NCI-H187 (cell line): Measurements from ENCODE around the gene SH3RF3.
A peak's percentile ranks its signal among the peaks of the same experiment; 100 is the strongest.

Experiments used
- DNase-seq, 2 experiments: peaks; one replicate each; lab custom pipeline; 2025; lab: John Stamatoyannopoulos, UW

SH3RF3 gene

GRCh38 chr2:109454765-109455394 is 325.9 kb downstream of the SH3RF3 start:
- no peak for DNase-seq

- no peak for DNase-seq
Observed at GRCh38 chr2:109455731-109456691, 327.0 kb downstream of the SH3RF3 start.

GRCh38 chr2:109456776-109457175 is 327.8 kb downstream of the SH3RF3 start:
- DNase-seq: no peak

GRCh38 chr2:109457366-109457765 is 328.4 kb downstream of the SH3RF3 start:
- no peak for DNase-seq

GRCh38 chr2:109457794-109458193 is 328.8 kb downstream of the SH3RF3 start:
- DNase-seq: no peak

GRCh38 chr2:109458512-109458911 is 329.5 kb downstream of the SH3RF3 start:
- no peak for DNase-seq

GRCh38 chr2:109459485-109459884 is 330.5 kb downstream of the SH3RF3 start:
- DNase-seq: no peak

GRCh38 chr2:109460553-109461324 is 331.7 kb downstream of the SH3RF3 start:
- no peak for DNase-seq

- DNase-seq: no peak
Observed at GRCh38 chr2:109463236-109463635, 334.2 kb downstream of the SH3RF3 start.

GRCh38 chr2:109463891-109464290 is 334.9 kb downstream of the SH3RF3 start:
- DNase-seq: no peak

GRCh38 chr2:109466674-109467575 is 337.9 kb downstream of the SH3RF3 start:
- DNase-seq: peak in 1 of 2 experiments; percentile 14

GRCh38 chr2:109467701-109468100 is 338.7 kb downstream of the SH3RF3 start:
- no peak for DNase-seq

GRCh38 chr2:109468893-109469292 is 339.9 kb downstream of the SH3RF3 start:
- no peak for DNase-seq

- no peak for DNase-seq
Observed at GRCh38 chr2:109471658-109472057, 342.7 kb downstream of the SH3RF3 start.

GRCh38 chr2:109472331-109472959 is 343.4 kb downstream of the SH3RF3 start:
- DNase-seq: no peak

GRCh38 chr2:109472974-109473373 is 344.0 kb downstream of the SH3RF3 start:
- DNase-seq: no peak

GRCh38 chr2:109473616-109474318 is 344.8 kb downstream of the SH3RF3 start:
- peak; percentile 23 to 41 for DNase-seq

GRCh38 chr2:109474319-109474825 is 345.4 kb downstream of the SH3RF3 start:
- DNase-seq: no peak

GRCh38 chr2:109475531-109476210 is 346.7 kb downstream of the SH3RF3 start:
- no peak for DNase-seq
